Measurements from ENCODE around the gene TBC1D5.
"Not testable (repeated sequence)": the region's sequence is repeated elsewhere in the genome, so short reads cannot be mapped to it uniquely, and the experiment has no call there.

Gene TBC1D5

GRCh38 chr3:17542591-17542990 lies 199.8 kb downstream of the TBC1D5 start:
- no peak for DNase-seq (ENCODE audit: low spot score)

- DNase-seq (ENCODE audit: low spot score) = no peak
These were observed 203.0 kb downstream of the TBC1D5 start for GRCh38 chr3:17539436-17539835.

GRCh38 chr3:17535274-17535673 lies 207.2 kb downstream of the TBC1D5 start:
- DNase-seq (ENCODE audit: low spot score) = no peak

- not testable (repeated sequence) for DNase-seq (ENCODE audit: low spot score)
These were observed 210.0 kb downstream of the TBC1D5 start for GRCh38 chr3:17532446-17532845.

GRCh38 chr3:17529677-17530076 lies 212.8 kb downstream of the TBC1D5 start:
- no peak for DNase-seq (ENCODE audit: low spot score)

- DNase-seq (ENCODE audit: low spot score) = no peak
These were observed 224.0 kb downstream of the TBC1D5 start for GRCh38 chr3:17518189-17519059.

- DNase-seq (ENCODE audit: low spot score) = no peak
These were observed 226.8 kb downstream of the TBC1D5 start for GRCh38 chr3:17515445-17516234.

- DNase-seq (ENCODE audit: low spot score) = no peak
These were observed 227.8 kb downstream of the TBC1D5 start for GRCh38 chr3:17514597-17514996.

GRCh38 chr3:17510265-17510664 lies 232.2 kb downstream of the TBC1D5 start:
- DNase-seq (ENCODE audit: low spot score) = no peak

GRCh38 chr3:17508180-17508752 lies 234.2 kb downstream of the TBC1D5 start:
- DNase-seq (ENCODE audit: low spot score) = no peak

GRCh38 chr3:17507480-17507879 lies 235.0 kb downstream of the TBC1D5 start:
- no peak for DNase-seq (ENCODE audit: low spot score)

- no peak for DNase-seq (ENCODE audit: low spot score)
These were observed 236.6 kb downstream of the TBC1D5 start for GRCh38 chr3:17505856-17506255.

- DNase-seq (ENCODE audit: low spot score) = no peak
These were observed 240.7 kb downstream of the TBC1D5 start for GRCh38 chr3:17501745-17502144.

GRCh38 chr3:17500618-17501017 lies 241.8 kb downstream of the TBC1D5 start:
- DNase-seq (ENCODE audit: low spot score) = no peak

GRCh38 chr3:17494117-17494809 lies 248.2 kb downstream of the TBC1D5 start:
- no peak for DNase-seq (ENCODE audit: low spot score)

- no peak for DNase-seq (ENCODE audit: low spot score)
These were observed 250.8 kb downstream of the TBC1D5 start for GRCh38 chr3:17491601-17492000.

GRCh38 chr3:17491190-17491589 lies 251.2 kb downstream of the TBC1D5 start:
- not testable (repeated sequence) for DNase-seq (ENCODE audit: low spot score)

- no peak for DNase-seq (ENCODE audit: low spot score)
These were observed 253.3 kb downstream of the TBC1D5 start for GRCh38 chr3:17489139-17489538.

GRCh38 chr3:17481116-17481515 lies 261.3 kb downstream of the TBC1D5 start:
- DNase-seq (ENCODE audit: low spot score) = no peak

GRCh38 chr3:17479681-17480405 lies 262.6 kb downstream of the TBC1D5 start:
- DNase-seq (ENCODE audit: low spot score) = no peak

GRCh38 chr3:17478673-17479072 lies 263.8 kb downstream of the TBC1D5 start:
- no peak for DNase-seq (ENCODE audit: low spot score)

- no peak for DNase-seq (ENCODE audit: low spot score)
These were observed 268.7 kb downstream of the TBC1D5 start for GRCh38 chr3:17473761-17474160.
